ENCODE measurements around the gene FAM8A1.

The FAM8A1 gene

DNA sequence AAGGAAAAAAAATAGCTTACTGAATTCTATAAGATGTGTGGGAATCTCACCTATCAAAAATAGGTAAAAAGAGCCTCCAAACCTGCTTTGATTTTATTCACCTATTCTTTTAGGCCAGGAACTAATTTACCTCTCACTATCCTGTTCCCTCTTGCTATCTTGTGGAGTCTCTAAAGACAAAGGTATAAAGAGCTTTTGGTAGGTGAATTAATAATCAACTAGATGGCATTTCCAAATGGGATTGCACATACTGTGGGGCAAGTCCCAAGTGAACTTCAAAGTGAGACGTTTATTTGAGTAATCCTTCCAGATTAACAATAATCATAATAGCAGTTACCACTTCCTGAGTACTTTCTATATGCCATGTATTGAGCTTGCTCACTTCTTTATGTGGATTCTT lies 2.8 kb downstream of the FAM8A1 start:
- DNase-seq = no peak

DNA sequence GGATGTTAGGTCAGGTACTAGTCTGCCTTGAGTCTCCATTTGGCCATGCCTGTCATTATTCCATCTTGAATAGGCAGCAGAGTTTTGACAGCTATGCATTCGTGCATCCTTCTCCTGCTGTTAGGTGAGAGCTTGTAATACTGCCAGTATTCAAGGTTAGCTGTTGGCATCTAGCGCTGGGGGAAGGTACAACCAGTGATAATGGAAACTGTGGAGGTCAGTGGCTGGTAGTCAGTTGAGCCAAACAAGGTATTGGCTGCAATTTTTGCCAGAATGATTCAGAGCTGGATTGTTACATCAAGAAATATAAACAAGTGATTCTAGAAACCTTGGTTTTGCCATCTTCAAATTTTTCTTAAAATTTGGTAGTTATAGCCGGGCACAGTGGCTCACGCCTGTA lies 6.5 kb downstream of the FAM8A1 start:
- DNase-seq = no peak

DNA sequence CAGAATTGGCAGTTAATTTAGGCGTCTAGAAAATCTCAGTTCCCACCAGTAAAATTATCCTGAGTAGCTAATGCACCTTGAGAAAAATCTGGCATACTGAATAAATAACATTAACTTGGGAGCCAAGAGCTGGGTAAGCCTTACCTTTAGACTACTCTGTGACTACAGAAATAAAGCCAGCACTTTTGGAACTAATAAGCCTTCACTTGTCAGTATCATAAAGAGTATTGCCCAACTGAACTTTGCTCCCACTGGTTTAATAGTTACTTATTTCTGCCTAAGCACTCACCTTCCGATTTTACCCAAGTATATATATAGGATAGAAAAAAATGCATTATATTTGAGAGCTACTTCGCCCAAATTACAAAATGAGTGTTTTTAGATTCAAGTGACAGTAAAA lies 10.7 kb downstream of the FAM8A1 start:
- DNase-seq = no peak

DNA sequence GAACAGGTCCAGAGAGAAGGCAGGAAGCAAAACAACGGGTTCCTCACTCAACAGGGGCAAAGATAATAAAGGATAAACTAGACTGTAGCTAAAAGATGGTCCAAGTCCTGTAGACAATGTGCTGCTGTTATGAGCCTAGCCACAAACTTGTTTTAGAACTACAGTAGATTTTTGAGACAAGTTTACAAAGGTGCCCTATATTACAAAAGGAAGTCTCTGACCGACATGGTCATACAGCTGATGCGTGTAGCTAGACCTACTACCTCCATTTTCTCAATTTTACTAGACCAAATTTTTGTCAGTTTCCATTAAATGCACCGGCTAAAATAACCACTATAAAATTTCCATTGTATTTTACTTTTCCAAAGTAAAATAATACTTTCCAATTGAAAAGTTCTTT lies 11.9 kb downstream of the FAM8A1 start:
- no peak for DNase-seq

DNA sequence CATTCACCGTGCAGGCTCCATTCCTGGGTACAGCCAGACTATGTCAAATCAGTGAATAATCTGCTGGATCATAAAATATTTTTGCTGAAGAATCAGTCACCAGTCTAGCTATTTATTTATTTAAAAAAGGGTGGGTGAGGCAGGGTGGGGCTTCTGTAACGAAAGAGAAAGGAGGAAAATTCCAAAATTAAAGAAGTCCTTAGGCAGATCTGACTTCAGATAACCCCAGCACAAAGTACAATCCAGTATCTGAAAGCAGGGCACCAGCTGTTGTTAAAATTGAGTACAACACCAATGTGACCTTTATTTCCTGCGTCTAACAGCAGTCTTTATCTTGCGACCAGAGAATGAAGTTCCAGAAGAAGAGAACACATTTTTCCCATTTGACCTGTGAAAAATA lies 15.7 kb downstream of the FAM8A1 start:
- DNase-seq = no peak

DNA sequence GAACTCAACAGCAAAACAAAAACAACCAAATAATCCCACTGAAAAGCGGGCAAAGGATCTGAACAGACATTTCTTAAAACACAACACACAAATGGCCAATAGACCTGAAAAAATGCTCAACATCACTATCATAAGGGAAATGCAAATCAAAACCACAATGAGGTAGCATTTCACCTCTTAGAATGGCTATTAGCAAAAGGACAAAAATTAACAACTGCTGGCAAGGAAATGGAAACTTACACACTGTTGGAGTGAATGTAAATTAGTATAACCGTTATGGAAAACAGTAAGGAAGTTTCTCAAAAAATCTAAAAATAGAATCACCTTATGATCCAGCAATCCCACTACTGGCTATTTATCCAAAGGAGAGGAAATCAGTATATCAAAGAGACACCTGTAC lies 20.9 kb downstream of the FAM8A1 start:
- DNase-seq = no peak

DNA sequence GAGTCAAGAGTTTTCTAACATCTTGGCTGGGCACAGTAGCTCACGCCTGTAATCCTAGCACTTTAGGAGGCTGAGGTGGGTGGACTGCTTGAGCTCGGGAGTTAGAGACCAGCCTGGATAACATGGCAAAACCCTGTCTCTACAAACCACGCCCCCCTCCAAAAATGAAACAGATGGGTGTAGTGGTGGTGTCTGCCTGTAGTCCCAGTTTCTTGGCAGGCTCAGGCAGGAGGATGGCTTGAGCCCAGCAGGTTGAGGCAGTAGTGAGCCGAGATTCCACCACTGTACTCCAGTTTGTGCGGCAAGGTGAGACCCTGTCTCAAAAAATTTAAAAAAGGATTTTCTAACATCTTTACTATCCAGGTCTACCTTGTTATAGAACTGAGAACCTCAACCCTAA lies 22.0 kb downstream of the FAM8A1 start:
- DNase-seq = peak; percentile 35

DNA sequence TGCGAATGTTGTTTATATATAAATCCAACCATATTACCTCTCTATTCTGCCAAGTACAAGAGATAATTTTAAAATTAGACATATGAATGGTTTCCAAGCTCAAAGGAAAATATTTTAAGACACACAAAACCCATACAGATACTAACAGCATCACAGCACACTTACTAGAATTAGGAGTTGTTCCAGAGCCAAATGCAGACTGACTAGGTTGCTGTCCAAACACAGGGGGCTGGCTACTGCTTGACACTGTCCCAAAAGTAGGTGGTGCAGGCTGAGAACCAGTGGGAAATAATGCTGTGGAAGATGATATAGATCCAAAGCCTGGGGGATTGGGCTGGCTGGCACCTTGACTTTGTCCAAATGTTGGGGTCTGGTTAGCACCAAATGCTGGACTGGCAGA lies 24.3 kb downstream of the FAM8A1 start:
- DNase-seq = no peak

DNA sequence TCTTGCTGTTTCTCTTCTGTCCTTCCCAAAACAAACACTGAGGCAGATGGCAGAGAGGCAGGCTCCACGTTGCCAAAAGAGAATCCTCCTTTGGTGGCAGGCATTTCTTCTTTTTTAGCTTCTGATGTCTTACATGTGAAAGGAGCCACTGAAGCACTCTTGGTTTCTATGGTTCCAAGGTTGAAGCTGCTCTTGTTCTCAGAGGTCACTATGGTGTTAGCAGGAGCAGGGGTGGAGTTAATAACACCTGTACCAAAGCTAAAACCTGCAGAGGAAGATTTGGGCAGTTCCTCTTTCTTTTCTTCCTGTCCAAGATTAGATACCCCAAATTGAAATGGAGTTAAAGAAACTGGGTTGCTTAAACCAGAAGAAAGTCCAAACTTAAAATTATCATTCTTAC lies 28.8 kb downstream of the FAM8A1 start:
- DNase-seq = no peak

DNA sequence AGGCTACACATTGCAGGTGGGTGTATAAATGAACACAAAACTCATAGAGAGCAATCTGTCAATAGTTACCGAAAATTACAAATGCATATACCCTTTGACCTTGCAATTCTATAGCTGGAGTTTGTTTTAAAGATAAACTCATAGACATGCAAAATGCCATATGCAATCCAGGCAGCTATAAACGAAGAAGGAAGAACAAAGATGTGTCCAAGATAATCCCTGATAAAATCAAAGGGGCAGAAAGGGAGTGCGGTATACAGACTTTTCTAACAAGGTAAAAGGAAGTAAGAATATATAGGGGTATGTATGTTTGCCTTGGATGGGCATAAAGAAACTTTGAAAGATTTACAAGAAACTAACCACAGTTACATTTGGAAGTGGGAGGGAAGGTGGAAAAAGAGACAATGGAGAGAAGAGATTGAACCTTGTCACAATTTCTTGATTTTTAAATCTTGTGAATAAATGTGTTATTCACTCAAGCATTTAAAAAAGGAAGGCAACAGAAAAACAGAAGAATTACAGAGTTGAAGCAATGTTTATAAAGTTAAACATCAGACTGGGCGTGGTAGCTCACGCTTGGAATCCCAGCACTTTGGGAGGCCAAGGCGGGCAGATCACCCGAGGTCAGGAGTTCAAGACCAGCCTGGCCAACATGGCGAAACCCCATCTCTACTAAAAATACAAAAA lies 29.9 kb downstream of the FAM8A1 start:
- no peak for DNase-seq

DNA sequence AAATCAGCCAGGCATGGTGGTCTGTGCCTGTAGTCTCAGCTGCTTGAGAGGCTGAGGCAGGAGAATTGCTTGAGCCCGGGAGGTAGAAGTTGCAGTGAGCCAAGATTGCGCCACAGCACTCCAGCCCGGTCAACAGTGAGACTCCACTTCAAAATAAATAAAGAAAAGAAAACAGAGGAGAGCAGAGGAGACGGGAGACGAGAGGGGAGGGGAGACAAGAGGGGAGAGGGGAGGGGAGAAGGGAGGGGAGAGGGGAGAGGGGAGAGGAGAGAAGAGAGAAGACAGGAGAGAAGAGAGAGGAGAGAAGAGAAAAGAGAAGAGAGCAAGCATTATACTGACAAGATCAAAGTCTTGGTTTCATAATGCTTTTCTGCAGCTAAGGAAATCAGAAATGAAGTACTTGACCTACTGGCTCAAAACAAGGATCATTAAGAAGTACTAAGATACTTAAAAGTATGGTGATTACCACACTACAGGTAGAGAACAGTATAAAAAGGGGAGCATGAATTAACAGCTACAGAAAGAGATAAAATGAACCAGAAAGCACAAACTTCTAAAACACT lies 30.5 kb downstream of the FAM8A1 start:
- DNase-seq = no peak

DNA sequence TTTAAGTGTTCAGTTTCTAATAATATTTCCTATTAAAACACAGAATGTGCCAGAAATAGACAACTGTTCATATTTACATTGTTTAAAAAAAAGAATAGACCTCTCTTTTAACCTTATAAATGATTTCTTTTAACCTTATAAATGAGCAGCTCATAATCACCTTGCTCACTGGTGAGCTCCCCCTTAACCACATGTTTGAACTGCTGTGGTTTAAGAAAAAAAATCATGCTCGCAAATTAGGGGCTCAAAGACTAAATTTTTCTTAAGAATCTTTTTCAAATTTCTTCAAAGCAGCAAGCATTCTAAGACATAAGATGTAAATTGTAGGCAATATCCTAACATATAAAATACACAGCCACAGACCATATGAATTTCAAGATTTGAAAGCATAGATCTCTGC lies 32.8 kb downstream of the FAM8A1 start:
- no peak for DNase-seq

DNA sequence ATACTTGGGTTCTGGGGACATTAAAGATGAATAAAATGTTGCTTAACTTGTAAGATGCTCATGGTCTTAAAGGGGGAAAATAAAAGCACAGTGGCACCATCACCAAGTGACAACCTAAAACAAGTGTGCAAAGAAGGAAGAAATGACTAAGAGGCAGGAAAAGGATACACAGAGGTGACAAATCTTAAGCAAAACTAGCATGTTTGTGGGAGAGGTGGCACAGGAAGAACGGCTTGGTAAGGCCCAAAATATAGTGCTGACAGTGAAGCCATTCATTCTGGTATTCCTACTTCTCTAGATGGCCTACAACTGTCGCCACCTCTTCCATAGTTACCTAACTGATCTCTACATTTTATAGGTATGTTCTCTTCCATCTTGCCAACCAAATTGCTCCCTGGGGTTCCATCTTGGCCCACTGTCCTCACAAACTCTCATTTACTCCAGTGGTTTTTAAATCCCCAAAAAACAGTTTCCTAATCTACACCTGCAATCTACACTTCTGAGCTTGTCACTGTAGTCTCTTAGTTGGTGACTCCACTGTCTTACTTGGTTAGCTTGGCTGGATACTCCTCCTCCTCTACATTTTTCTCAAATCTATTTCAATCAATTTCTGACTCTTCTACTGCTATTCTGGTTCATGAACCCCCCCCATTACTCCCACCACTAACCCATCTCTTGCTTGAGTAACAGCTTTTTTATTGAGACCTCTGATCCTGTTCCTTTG lies 33.5 kb downstream of the FAM8A1 start:
- DNase-seq = no peak

DNA sequence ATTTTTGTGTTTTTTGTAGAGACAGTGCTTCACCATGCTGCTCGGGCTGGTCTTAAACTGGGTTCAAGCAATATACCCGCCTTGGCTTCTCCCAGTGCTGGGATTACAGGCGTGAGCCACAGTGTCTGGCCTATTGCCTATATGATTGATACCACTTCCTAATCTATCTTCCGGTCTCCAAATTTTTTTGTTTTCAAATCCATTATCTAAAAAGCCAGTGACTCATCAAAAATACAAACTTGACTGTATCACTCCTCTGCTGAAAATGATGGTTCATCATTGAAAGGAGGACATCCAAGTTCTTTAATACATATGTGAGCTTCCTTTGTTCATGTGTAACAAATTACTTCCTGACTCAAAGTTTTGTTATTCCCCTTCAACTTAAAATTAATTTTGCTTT lies 35.5 kb downstream of the FAM8A1 start:
- no peak for DNase-seq

DNA sequence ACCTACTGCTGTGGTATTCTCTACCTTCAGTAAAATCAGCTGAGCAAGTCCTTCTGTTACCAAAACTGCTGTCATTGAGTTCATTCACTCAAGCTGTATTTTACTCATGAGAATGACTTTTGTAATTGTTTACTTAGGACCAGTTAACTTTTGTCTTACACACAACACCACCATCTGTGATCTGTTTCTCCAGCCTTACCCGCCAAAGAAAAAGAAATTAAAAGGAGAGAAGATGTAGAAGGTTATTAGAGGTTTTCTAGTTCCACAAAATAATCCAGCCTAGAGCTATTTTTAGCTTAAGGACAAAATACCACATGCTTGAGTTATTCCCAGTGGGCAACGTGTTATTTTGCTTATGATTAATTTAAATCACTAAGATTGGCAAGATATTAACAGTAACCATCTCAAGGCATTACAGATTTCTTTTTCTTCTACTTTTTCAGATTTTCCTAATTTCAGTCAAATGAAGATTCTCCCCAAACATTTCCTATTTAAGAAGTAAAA lies 38.2 kb downstream of the FAM8A1 start:
- no peak for DNase-seq

DNA sequence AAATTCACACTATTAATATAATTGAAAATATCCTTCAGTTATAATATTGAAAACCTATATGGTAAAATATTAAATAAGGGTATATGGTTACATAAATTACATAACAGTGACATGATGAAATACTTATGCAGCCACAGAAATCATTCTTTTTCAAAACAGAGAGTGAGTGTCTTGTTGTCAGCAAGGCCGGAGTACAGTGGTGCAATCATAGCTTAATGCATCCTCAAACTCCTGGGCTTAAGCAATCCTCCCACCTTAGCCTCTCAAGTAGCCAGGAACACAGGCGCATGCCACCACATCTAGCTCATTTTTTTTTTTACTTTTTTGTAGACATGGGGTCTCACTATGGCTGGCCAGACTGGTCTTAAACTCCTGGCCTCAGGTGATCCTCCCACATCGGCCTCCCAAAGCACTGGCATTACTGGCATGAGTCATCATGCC lies 40.4 kb downstream of the FAM8A1 start:
- peak; percentile 24 for DNase-seq

DNA sequence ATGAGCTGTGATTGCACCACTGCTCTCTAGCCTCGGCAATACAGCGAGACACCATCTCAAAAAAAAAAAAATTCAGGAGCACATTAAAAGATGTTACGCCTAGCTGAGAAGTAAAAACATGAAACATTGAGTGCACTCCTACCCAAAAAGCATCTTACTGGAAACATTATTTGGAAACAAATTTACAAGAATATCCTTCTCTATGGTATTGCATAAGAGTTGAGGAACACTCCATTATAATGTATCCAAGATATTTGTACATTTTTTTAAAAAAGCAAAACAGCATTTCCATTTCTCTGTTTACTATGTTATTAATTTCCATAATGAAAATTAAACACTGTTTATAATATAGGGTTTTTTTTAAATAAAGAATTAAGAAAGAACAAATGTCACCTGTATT lies 48.6 kb downstream of the FAM8A1 start:
- DNase-seq = no peak

DNA sequence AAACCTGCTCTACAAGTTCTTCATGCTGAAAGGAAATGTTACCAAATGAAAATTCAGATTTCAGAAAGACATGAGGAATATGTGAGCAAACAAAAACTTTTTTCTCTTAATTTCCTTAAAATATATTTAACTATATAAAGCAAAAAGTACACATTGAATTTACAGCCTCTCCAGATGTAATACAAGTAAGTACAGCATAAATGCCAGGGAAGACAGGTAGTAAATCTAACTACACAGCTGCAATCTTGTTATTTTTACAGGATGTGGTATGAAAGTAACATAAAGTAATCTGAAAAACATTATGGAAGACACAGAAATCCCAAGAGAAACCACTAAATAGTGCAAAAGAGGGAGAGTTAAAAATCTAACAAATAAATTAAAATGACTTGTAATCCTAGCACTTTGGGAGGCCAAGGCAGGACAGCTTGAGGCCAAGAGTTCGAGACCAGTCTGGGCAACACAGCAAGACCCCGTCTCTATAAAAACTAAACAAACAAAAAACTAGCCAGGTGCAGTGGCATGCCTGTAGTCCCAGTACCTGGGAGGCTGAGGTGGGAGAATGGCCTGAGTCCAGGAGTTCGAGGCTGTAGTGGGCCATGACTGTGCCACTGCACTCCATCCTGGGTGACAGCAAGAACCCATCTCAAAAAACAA lies 50.7 kb downstream of the FAM8A1 start:
- no peak for DNase-seq

DNA sequence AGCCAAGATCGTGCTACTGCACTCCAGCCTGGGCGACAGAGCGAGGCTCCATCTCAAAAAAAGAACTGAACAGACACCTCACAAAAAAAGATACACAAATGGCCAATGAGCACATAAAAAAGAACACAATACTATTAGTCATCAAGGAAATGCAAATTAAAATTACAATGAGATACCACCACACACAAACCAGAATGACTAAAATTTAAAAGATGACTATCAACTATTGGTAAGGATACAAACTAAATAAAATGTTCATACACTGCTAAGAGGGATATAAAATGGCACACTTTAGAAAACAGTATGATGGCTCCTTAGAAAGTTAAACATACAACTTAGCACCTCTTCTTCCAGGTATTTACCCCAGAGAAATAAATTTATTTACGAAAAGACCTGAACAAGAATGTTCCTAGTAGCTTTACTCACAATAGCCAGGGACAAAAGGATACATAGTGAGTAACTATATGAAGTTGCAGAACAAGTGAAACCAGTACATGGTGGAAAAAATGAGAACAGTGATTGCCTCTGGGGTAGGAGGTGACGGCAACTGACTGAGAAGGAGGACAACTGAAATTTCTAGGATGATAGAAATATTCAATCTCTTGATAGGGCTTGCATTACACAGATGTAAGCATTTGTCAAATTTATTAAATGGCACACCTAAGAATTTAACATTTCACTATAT lies 53.2 kb downstream of the FAM8A1 start:
- no peak for DNase-seq

DNA sequence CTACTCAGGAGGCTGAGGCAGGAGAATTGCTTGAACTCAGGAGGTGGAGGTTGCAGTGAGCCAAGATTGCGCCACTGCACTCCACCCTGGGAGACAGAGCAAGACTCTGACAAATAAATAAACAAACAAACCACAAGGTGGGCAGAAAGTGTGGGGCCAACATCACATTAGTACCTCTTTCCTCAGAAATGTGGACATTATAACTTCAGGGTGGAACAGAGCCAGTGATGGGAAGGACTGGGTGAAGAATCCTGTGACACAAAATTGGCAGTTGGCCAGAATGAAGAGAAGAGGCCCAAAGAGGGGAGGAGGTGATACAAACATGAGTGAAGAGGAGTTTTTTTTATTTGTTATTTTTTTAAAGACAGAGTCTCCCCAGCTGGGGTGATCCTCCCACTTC lies 56.0 kb downstream of the FAM8A1 start:
- peak; percentile 82 for DNase-seq

DNA sequence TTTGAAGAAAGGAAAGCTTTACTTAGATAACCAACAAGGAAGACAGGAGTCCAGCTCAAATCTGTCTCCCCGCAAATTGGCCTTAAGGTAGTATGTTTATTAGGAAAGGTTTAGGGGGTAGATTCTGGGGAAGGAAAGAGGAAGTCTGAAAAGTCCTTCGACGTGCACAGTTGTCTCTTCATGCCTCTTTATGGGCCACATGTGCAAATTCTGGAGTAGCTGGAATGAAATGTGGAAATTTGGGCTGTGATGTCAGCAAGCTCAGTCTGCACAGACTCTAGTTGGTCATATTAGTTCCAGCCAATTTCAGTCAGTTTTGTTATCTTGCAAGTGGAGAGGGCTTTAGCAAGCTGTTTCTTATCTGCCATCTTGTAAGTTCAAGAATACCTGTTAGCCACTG lies 56.5 kb downstream of the FAM8A1 start:
- DNase-seq = peak; percentile 32
